ENCODE measurements around the gene CD47.

- no peak for TF ChIP-seq CTCF (IDR thresholded peaks at IDR 0.05)
- no peak for TF ChIP-seq POLR2A (IDR thresholded peaks at IDR 0.05)
These were observed 61.9 kb downstream of the CD47 start for GRCh38 chr3:108028896-108029295.
